Liver (tissue), 2 donors: ENCODE data around the gene OSBP2.

Experiments
- YY1 ChIP-seq: IDR thresholded peaks from 2 replicates; pipeline ENCODE4 v1.6.1; 2016; ENCODE audit warnings: antibody characterized with exemption, mild to moderate bottlenecking
- TF ChIP-seq, protein P1 (sequence below): fragments of 150-350 bp; IDR thresholded peaks from 2 replicates; pipeline ENCODE4 v1.5.1; 2017; ENCODE audit warnings: improper control_type of control experiment, low read depth, low read length; ENCODE audit not compliant: missing input control
- donor health status: healthy.

DNA sequence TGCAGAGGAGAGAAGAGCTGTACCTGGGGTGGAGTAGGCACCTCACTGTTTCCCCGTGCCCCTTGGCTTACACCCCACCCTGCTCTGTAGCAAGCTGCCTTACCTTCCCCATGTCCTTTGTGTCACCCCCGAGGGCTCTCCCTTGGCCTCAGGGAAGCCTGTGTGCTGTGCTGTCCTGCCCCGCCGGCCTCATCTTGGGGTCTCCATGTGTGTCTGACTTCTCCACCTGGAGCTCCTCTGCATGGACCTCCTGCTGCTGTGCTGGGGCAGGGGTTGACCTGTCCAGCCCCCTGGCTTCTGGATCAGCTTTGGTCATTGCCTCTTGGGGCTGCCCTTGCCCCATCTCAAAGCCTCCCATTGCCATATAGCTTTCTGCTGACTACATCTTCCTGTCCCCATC lies 59.8 kb downstream of the OSBP2 start:
- no peak for TF ChIP-seq YY1
- TF ChIP-seq, protein P1, sequence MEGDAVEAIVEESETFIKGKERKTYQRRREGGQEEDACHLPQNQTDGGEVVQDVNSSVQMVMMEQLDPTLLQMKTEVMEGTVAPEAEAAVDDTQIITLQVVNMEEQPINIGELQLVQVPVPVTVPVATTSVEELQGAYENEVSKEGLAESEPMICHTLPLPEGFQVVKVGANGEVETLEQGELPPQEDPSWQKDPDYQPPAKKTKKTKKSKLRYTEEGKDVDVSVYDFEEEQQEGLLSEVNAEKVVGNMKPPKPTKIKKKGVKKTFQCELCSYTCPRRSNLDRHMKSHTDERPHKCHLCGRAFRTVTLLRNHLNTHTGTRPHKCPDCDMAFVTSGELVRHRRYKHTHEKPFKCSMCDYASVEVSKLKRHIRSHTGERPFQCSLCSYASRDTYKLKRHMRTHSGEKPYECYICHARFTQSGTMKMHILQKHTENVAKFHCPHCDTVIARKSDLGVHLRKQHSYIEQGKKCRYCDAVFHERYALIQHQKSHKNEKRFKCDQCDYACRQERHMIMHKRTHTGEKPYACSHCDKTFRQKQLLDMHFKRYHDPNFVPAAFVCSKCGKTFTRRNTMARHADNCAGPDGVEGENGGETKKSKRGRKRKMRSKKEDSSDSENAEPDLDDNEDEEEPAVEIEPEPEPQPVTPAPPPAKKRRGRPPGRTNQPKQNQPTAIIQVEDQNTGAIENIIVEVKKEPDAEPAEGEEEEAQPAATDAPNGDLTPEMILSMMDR: no peak
